Liver (tissue), 9 donors: ENCODE data around the gene SORCS2. TPM values are rescaled to one million over a fixed set of nuclear protein-coding genes. Genes with fewer than 3 reads are reported as not detected.

ENCODE experiments used
- DNase-seq: peaks from one replicate; pipeline ENCODE4 v3.0.0-alpha.2; 2017; ENCODE audit warnings: low spot score
- H3K27ac ChIP-seq, 2 donors: one replicate each; pipeline ENCODE4 v1.7.0; 2013; ENCODE audit warnings: inconsistent platforms in 2 of 2, low read length in 2 of 2, control low read depth in 1 of 2, low read depth in 1 of 2, mild to moderate bottlenecking in 1 of 2
- H3K27me3 ChIP-seq, 4 donors: one replicate each; pipeline versions ENCODE4 v1.6.1 to v1.7.0; 2013; ENCODE audit warnings: low read length in 3 of 4, inconsistent platforms in 1 of 4, mild to moderate bottlenecking in 1 of 4, moderate library complexity in 1 of 4; ENCODE audit not compliant: control insufficient read depth in 4 of 4, insufficient read depth in 4 of 4
- H3K36me3 ChIP-seq, 4 donors: one replicate each; pipeline versions ENCODE4 v1.6.1 to v1.7.0; 2013; ENCODE audit warnings: low read length in 3 of 4, mild to moderate bottlenecking in 3 of 4, low read depth in 1 of 4, moderate library complexity in 1 of 4; ENCODE audit not compliant: control insufficient read depth in 4 of 4, insufficient read depth in 3 of 4
- H3K4me1 ChIP-seq, 4 donors: one replicate each; pipeline versions ENCODE4 v1.6.1 to v1.7.0; 2013; ENCODE audit warnings: low read length in 3 of 4, mild to moderate bottlenecking in 3 of 4, moderate library complexity in 1 of 4; ENCODE audit not compliant: control insufficient read depth in 4 of 4, insufficient read depth in 4 of 4
- H3K4me3 ChIP-seq, 3 donors: one replicate each; pipeline versions ENCODE4 v1.6.1 to v1.7.0; 2013; ENCODE audit warnings: low read length in 3 of 3, control low read depth in 1 of 3, low read depth in 1 of 3, mild to moderate bottlenecking in 1 of 3
- H3K9ac ChIP-seq, 2 donors: one replicate each; pipeline ENCODE4 v1.7.0; 2013; ENCODE audit warnings: low read length in 2 of 2, mild to moderate bottlenecking in 2 of 2, moderate library complexity in 2 of 2, control low read depth in 1 of 2, low read depth in 1 of 2
- H3K9me3 ChIP-seq, 4 donors: one replicate each; pipeline versions ENCODE4 v1.6.1 to v1.7.0; 2013; ENCODE audit warnings: low read length in 3 of 4; ENCODE audit not compliant: control insufficient read depth in 4 of 4
- ATF3 ChIP-seq: IDR thresholded peaks from 2 replicates; pipeline ENCODE4 v1.6.1; 2016; ENCODE audit warnings: antibody characterized with exemption
- EGR1 ChIP-seq, 2 donors: IDR thresholded peaks; 2 replicates each; pipeline ENCODE4 v1.6.1; 2016 to 2018; ENCODE audit warnings: antibody characterized with exemption in 2 of 2, low read depth in 2 of 2
- FOXA1 ChIP-seq: IDR thresholded peaks from 2 replicates; pipeline ENCODE4 v1.6.1; 2016; ENCODE audit warnings: antibody characterized with exemption
- FOXA2 ChIP-seq: IDR thresholded peaks from 2 replicates; pipeline ENCODE4 v1.6.1; 2016; ENCODE audit warnings: antibody characterized with exemption
- GABPA ChIP-seq, 2 donors: IDR thresholded peaks in 1 of 2; conservative IDR thresholded peaks in 1 of 2; 2 replicates each; pipeline ENCODE4 v1.6.1; 2016; ENCODE audit warnings: antibody characterized with exemption in 2 of 2, mild to moderate bottlenecking in 1 of 2, moderate library complexity in 1 of 2
- HNF4A ChIP-seq, 2 donors: conservative IDR thresholded peaks; 2 replicates each; pipeline ENCODE4 v1.6.1; 2016; ENCODE audit warnings: antibody characterized with exemption in 2 of 2, mild to moderate bottlenecking in 2 of 2
- HNF4G ChIP-seq: IDR thresholded peaks from 2 replicates; pipeline ENCODE4 v1.6.1; 2016; ENCODE audit warnings: antibody characterized with exemption
- JUND ChIP-seq, 2 donors: IDR thresholded peaks; 2 replicates each; pipeline ENCODE4 v1.6.1; 2016; ENCODE audit warnings: antibody characterized with exemption in 2 of 2
- MAX ChIP-seq: IDR thresholded peaks from 2 replicates; pipeline ENCODE4 v1.6.1; 2016; ENCODE audit warnings: antibody characterized with exemption
- NR2F2 ChIP-seq: IDR thresholded peaks from 2 replicates; pipeline ENCODE4 v1.6.1; 2016; ENCODE audit warnings: antibody characterized with exemption
- RAD21 ChIP-seq, 2 donors: IDR thresholded peaks; 2 replicates each; pipeline ENCODE4 v1.6.1; 2016; ENCODE audit warnings: antibody characterized with exemption in 2 of 2, mild to moderate bottlenecking in 2 of 2
- RXRA ChIP-seq, 2 donors: IDR thresholded peaks; 2 replicates each; pipeline ENCODE4 v1.6.1; 2017 to 2018; ENCODE audit warnings: antibody characterized with exemption in 2 of 2, mild to moderate bottlenecking in 1 of 2
- SP1 ChIP-seq: IDR thresholded peaks from 2 replicates; pipeline ENCODE4 v1.6.1; 2018; ENCODE audit warnings: antibody characterized with exemption, mild to moderate bottlenecking
- TAF1 ChIP-seq: conservative IDR thresholded peaks from 2 replicates; pipeline ENCODE4 v1.6.1; 2016; ENCODE audit warnings: antibody characterized with exemption, mild to moderate bottlenecking
- YY1 ChIP-seq: IDR thresholded peaks from 2 replicates; pipeline ENCODE4 v1.6.1; 2016; ENCODE audit warnings: antibody characterized with exemption, mild to moderate bottlenecking
- ZBTB33 ChIP-seq: IDR thresholded peaks from 2 replicates; pipeline ENCODE4 v1.6.1; 2016; ENCODE audit warnings: antibody characterized with exemption
- WGBS: extraction: QIAGEN DNeasy Blood & Tissue Kit; methylation state at CpG from one replicate; pipeline ENCODE4 v1.1.7; 2013; 5-methylcytosine and 5-hydroxymethylcytosine counted together
- polyA plus RNA-seq, 2 donors: library from polyadenylated mRNA; stranded (reverse) in 1 of 2; unstranded in 1 of 2; fragments of 200-250 nt in 1 of 2; fragments of >200 nt in 1 of 2; fragmentation: Nextera tagmentation in 1 of 2; extraction: Ambion mirVana in 1 of 2; gene quantifications; one replicate each; pipeline versions ENCODE4 v1.2.1 to v1.2.3, GENCODE V29; 2013 to 2015
- total RNA-seq, 2 donors: library from RNA; depleted of rRNA; stranded (reverse); fragments of >200 nt; gene quantifications; one replicate each; pipeline ENCODE4 v1.2.3, GENCODE V29; 2014
- TF ChIP-seq, protein P1 (sequence below): fragments of 150-350 bp; IDR thresholded peaks from 2 replicates; pipeline ENCODE4 v1.5.1; 2017; ENCODE audit warnings: improper control_type of control experiment, low read depth, low read length; ENCODE audit not compliant: missing input control
- TF ChIP-seq, protein P2 (sequence below): IDR thresholded peaks from 2 replicates; pipeline ENCODE4 v1.6.1; 2016; ENCODE audit warnings: antibody characterized with exemption, mild to moderate bottlenecking
- donor health status: healthy.
- donor health status: healthy.
- donor health status: healthy.
- donor health status: healthy.
- donor health status: healthy.

The SORCS2 gene
- total and polyA plus RNA-seq, 4 donors = 0.10 to 1.4 (median 0.92) TPM

DNA sequence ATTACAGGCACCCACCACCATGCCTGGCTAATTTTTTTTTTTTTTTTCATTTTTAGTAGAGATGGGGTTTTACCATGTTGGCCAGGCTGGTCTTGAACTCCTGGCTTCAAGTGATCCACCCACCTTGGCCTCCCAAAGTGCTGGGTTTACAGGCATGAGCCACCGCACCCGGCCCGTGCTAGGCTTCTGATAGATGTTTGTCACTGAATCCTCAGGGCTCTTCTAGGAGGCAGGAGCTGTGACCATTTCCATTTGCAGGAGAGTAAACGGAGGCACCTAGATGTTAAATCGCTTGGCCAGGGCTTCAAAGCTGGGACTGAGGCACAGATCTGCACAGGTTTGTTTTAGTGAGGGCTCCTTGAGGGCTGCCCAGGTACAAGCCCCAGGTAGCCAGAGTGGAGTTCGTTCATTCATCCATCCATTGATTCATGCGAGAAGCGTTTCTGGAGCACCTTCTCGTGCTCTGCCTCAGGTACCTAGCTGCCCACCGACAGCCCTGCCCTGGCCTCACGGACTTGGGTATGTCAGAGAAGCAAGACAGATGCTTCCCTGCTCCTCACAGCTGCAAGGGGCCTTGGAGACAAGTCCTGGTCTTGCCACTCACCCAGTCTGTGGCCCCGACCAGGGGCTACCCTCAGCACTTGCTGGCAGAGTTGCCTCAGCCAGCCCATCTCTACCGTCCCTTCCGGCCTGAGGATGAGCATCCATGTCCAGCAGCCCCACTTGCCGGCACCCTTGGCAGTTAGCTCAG, 136.0 kb downstream of the SORCS2 start (continued):
- TF ChIP-seq HNF4G (no peak), FOXA1 (no peak), JUND (IDR thresholded peaks at IDR 0.05) (no peak), YY1 (no peak)
- TF ChIP-seq, protein P1, sequence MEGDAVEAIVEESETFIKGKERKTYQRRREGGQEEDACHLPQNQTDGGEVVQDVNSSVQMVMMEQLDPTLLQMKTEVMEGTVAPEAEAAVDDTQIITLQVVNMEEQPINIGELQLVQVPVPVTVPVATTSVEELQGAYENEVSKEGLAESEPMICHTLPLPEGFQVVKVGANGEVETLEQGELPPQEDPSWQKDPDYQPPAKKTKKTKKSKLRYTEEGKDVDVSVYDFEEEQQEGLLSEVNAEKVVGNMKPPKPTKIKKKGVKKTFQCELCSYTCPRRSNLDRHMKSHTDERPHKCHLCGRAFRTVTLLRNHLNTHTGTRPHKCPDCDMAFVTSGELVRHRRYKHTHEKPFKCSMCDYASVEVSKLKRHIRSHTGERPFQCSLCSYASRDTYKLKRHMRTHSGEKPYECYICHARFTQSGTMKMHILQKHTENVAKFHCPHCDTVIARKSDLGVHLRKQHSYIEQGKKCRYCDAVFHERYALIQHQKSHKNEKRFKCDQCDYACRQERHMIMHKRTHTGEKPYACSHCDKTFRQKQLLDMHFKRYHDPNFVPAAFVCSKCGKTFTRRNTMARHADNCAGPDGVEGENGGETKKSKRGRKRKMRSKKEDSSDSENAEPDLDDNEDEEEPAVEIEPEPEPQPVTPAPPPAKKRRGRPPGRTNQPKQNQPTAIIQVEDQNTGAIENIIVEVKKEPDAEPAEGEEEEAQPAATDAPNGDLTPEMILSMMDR = no peak

- no peak for DNase-seq
- TF ChIP-seq HNF4A (conservative IDR thresholded peaks at IDR 0.05) (no peak), FOXA2 (no peak), SP1 (no peak), TAF1 (no peak), EGR1 (IDR thresholded peaks at IDR 0.05; ENCODE audit: low read depth in 2 of 2) (no peak), ZBTB33 (no peak), JUND (IDR thresholded peaks at IDR 0.05) (no peak), RXRA (IDR thresholded peaks at IDR 0.05) (no peak), FOXA1 (no peak), YY1 (no peak), GABPA (IDR thresholded peaks at IDR 0.05 in 1 of 2, conservative IDR thresholded peaks at IDR 0.05 in 1 of 2) (no peak), NR2F2 (no peak), HNF4G (no peak), MAX (no peak), RAD21 (IDR thresholded peaks at IDR 0.05) (no peak), ATF3 (no peak)
- TF ChIP-seq, protein P1 = no peak
- TF ChIP-seq, protein P2, sequence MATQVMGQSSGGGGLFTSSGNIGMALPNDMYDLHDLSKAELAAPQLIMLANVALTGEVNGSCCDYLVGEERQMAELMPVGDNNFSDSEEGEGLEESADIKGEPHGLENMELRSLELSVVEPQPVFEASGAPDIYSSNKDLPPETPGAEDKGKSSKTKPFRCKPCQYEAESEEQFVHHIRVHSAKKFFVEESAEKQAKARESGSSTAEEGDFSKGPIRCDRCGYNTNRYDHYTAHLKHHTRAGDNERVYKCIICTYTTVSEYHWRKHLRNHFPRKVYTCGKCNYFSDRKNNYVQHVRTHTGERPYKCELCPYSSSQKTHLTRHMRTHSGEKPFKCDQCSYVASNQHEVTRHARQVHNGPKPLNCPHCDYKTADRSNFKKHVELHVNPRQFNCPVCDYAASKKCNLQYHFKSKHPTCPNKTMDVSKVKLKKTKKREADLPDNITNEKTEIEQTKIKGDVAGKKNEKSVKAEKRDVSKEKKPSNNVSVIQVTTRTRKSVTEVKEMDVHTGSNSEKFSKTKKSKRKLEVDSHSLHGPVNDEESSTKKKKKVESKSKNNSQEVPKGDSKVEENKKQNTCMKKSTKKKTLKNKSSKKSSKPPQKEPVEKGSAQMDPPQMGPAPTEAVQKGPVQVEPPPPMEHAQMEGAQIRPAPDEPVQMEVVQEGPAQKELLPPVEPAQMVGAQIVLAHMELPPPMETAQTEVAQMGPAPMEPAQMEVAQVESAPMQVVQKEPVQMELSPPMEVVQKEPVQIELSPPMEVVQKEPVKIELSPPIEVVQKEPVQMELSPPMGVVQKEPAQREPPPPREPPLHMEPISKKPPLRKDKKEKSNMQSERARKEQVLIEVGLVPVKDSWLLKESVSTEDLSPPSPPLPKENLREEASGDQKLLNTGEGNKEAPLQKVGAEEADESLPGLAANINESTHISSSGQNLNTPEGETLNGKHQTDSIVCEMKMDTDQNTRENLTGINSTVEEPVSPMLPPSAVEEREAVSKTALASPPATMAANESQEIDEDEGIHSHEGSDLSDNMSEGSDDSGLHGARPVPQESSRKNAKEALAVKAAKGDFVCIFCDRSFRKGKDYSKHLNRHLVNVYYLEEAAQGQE = no peak
- 84% methylated on average over 22 of the region's 22 CpGs for WGBS
- Histone ChIP-seq H3K4me3 (no peak overlapping the region), H3K9ac (no peak overlapping the region), H3K9me3 (no peaks in the 10 kb centered on the region), H3K36me3 (no peaks in the 10 kb centered on the region), H3K4me1 (peaks cover 0 to 2% (median under 1%) of the 10 kb centered on the region in 4 donors), H3K27ac (no peak overlapping the region), H3K27me3 (no peaks in the 10 kb centered on the region)
Observed at GRCh38 chr4:7328913-7329638, 136.7 kb downstream of the SORCS2 start.
